Measurements from ENCODE around the gene VEPH1. TPM values are rescaled to one million over a fixed set of nuclear protein-coding genes. Genes with fewer than 3 reads are reported as not detected.
"Not testable (repeated sequence)": the region's sequence is repeated elsewhere in the genome, so short reads cannot be mapped to it uniquely, and the experiment has no call there.

Gene VEPH1
- total RNA-seq, 1 donor from 2014 or later, result 3.7 TPM

DNA sequence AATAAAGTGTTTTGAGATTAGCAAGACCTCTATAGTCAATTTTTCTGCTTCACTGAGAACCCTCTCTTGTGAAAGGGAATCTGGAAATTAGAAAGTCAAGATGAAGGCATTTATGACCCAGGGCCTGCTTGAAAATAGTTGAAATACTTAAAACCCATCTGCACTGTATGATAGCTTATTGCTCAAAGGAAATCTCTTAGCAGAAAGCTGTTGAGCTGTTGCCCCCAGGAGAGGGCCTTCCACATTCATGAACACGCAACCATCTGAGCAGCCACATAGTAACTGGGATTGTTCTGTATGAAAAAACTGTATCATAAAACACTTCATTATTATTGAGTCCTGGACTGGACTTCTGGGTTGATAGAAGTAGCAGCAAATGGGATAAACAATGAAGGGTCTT lies 173.0 kb downstream of the VEPH1 start:
- no peak for TF ChIP-seq CTCF (conservative IDR thresholded peaks at IDR 0.05; ENCODE audit: low read depth, low read length)
- no peak for DNase-seq (ENCODE audit: low read depth)

GRCh38 chr3:157329551-157329950 lies 173.7 kb downstream of the VEPH1 start:
- DNase-seq (ENCODE audit: low read depth), result no peak
- TF ChIP-seq CTCF (conservative IDR thresholded peaks at IDR 0.05; ENCODE audit: low read depth, low read length), result no peak
- no peak overlapping the region for H3K4me3 ChIP-seq (ENCODE audit: low read depth, low read length)

More for the DNA sequence above, 173.0 kb downstream of the VEPH1 start:
- H3K4me3 ChIP-seq (ENCODE audit: low read depth, low read length), result no peak overlapping the region

GRCh38 chr3:157327837-157328236 lies 175.4 kb downstream of the VEPH1 start:
- no peak for TF ChIP-seq CTCF (conservative IDR thresholded peaks at IDR 0.05; ENCODE audit: low read depth, low read length)
- no peak overlapping the region for H3K4me3 ChIP-seq (ENCODE audit: low read depth, low read length)
- DNase-seq (ENCODE audit: low read depth), result no peak

DNA sequence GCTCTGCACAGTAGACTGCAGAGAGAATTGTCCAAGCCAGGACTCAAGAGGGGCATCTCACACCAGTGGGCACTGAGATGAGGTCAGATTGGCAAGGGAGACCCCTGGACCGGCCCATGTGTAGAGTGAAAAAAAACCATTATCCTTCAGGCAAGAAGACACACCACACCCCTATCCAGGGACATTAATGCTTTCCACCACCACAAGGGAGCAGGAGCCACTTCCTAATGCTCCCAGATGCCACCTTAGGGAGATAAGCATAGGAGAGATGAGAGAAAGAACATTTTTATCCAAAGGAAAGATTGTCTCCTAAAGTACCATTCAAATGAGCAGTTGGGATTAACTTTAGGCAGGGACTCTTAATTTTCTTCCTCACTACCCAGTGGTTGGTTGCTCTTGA lies 176.2 kb downstream of the VEPH1 start:
- DNase-seq (ENCODE audit: low read depth), result no peak
- TF ChIP-seq CTCF (conservative IDR thresholded peaks at IDR 0.05; ENCODE audit: low read depth, low read length), result peak; percentile 13
- H3K4me3 ChIP-seq (ENCODE audit: low read depth, low read length), result no peak overlapping the region

DNA sequence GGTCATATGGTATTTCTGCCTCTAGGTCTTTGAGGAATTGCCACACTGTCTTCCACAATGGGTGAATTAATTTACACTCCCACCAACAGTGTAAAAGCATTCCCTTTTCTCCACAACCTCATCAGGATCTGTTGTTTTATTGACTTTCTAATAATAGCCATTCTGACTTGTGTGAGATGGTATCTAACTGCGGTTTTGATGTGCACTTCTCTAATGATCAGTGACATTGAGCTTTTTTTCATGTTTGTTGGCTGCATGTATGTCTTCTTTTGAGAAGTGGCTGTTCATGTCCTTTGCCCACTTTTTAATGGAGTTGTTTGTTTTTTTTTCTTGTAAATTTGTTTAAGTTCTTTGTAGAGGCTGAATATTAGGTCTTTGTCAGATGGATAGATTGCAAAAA lies 178.3 kb downstream of the VEPH1 start:
- DNase-seq (ENCODE audit: low read depth); H3K4me3 ChIP-seq (ENCODE audit: low read depth, low read length): not testable (repeated sequence)

DNA sequence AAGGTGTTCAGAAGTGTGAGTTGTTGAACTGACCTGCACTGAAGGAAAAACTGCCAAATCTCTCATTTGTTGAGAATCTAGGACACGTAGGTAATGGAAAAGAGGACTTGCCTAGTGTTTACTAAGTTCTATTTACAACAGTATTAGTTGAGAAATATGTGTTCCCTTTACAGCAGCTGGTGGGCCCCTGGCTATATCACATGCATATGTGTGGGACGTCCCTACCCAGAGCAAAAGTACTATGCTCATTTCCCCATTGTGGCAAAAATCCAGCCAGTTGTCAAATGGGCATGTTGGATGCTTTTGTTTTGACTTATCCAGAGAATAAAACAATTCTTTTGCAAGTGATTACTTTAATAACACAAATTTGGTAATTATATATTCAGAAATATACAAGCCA lies 179.9 kb downstream of the VEPH1 start:
- no peak overlapping the region for H3K4me3 ChIP-seq (ENCODE audit: low read depth, low read length)
- no peak for DNase-seq (ENCODE audit: low read depth)
- TF ChIP-seq CTCF (conservative IDR thresholded peaks at IDR 0.05; ENCODE audit: low read depth, low read length), result no peak

DNA sequence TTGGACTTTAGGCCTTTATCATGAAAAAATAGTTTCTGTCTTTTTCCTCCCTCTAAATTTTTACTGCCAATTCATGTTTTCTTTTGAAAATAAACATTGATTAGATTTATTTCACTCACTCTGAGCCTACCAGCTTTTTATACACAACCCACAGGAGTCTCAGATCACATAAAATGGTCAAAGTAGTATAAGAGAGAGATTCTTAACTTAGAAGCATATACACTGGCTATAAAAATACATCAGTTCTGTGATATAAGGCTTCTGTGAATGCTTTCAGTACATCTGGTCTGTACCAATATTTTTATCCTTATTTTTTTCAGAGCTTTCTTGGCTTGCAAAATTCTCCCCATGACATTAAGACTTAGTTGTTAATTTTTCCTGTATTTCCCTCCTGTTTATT lies 183.5 kb downstream of the VEPH1 start:
- H3K4me3 ChIP-seq (ENCODE audit: low read depth, low read length), result no peak overlapping the region
- no peak for TF ChIP-seq CTCF (conservative IDR thresholded peaks at IDR 0.05; ENCODE audit: low read depth, low read length)
- DNase-seq (ENCODE audit: low read depth), result no peak
